ENCODE measurements around the gene RITA1.

- no peak for TF ChIP-seq CTCF (IDR thresholded peaks at IDR 0.05; ENCODE audit: low read length)
- no peak for TF ChIP-seq EZH2 (IDR thresholded peaks at IDR 0.05; ENCODE audit: borderline replicate concordance, low read length)
Observed at GRCh38 chr12:113183030-113183589, 2.4 kb upstream of the RITA1 start.

Data from OCI-LY1 (cell line).